Measurements from ENCODE around the gene WNT5A. TPM values are rescaled to one million over a fixed set of nuclear protein-coding genes. Genes with fewer than 3 reads are reported as not detected.

Gene WNT5A
- total RNA-seq, 3 donors from 2014 or later, result 7.0 to 54.7 (median 18.7) TPM

DNA sequence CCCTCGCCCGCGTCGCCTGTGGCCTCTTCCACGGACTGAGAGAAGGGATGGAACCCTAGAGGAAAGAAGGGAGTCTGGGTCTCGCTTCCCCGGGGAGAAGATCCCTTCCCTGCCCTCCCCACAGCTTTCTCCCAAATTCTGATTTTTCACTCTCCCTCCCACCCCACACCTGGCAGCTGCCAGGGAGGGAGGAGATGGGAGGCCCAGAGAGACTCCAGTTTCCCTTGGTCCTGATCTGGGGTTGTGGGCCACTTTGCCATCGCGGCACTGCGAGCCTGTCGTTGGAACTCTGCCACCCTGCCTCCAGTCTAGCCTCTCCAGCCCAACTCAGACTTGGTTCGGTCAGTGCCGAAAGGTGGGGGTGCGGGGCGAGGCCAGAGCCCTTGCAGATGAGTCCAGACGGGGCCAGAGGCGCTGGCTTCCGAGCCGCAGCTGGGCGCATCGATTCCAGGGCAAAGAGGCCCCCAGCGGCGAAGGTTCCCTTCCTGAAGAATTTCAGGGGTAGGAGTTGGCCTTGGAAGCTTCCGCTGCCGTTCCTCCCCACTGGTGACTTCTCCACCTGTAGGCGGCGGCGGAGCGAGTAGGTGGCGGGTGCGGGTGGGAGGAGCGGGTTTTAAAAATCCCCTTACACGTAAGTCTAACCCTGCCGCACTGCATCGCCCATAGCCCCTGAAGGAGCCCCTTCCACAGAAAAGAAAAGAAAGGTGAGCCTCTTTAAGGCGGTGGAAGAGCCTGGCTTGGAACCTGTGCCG lies 5.2 kb downstream of the WNT5A start:
- Histone ChIP-seq H3K4me3 (peak overlapping the region; percentile 24 to 64 (median 48)), H3K27ac (no peak overlapping the region), H3K36me3 (no peaks in the 10 kb centered on the region), H3K4me1 (no peaks in the 10 kb centered on the region), H3K27me3 (no peaks in the 10 kb centered on the region), H3K9me3 (no peaks in the 10 kb centered on the region)
- no peak for DNase-seq (ENCODE audit: low spot score in 2 of 2)
- TF ChIP-seq, protein P1, sequence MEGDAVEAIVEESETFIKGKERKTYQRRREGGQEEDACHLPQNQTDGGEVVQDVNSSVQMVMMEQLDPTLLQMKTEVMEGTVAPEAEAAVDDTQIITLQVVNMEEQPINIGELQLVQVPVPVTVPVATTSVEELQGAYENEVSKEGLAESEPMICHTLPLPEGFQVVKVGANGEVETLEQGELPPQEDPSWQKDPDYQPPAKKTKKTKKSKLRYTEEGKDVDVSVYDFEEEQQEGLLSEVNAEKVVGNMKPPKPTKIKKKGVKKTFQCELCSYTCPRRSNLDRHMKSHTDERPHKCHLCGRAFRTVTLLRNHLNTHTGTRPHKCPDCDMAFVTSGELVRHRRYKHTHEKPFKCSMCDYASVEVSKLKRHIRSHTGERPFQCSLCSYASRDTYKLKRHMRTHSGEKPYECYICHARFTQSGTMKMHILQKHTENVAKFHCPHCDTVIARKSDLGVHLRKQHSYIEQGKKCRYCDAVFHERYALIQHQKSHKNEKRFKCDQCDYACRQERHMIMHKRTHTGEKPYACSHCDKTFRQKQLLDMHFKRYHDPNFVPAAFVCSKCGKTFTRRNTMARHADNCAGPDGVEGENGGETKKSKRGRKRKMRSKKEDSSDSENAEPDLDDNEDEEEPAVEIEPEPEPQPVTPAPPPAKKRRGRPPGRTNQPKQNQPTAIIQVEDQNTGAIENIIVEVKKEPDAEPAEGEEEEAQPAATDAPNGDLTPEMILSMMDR (IDR thresholded peaks at IDR 0.05), result no peak
- no peak for TF ChIP-seq POLR2A (IDR thresholded peaks at IDR 0.05)
- no peak for TF ChIP-seq POLR2AphosphoS5 (IDR thresholded peaks at IDR 0.05)
- intact Hi-C loops (cut with DNase I; ENCODE audit: low total_unique reads), result no loop called here

DNA sequence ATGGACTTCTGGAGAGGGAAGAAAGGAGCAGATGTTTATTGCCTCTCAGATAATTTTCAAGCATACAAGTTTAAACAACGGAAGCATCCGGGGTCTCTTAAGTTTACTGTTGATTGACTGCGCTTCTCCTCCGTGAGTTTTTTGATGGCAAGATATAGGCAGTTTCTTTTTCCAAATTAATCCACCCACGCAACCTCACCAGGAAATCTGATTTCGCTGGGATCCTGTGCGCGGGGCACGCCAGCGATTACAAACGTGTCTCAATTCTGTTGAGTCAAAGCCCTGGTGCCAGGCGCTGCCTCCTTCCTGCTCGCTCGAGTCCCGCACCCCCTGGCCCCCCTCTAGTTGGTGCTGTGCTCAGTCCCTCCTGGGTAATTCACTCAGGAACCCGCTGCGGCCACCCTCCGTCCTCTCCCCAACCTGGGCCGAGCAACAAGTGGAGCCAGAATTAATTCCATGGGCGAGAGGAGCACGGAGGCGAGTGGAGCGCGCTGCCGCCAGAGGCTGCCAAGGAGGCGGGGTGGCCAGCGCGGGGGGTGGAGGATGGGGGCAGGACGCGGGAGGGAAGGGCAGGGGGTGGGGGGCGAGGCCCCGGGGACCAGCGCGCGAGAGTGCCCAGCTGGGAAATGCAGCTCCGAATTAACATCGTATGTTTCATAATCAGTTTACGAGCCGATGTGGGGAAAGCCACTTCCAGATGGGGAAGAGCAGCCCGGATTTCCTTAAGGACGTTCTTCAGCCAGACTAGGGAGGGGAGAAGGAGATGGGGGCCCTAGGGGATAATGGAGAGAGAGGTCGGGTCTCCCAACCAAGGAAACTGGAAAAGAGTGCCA lies 6.0 kb downstream of the WNT5A start:
- intact Hi-C loops (cut with DNase I; ENCODE audit: low total_unique reads), result no loop called here
- H3K4me1 ChIP-seq, result no peaks in the 10 kb centered on the region
- no peak overlapping the region for H3K27ac ChIP-seq
- H3K27me3 ChIP-seq, result no peaks in the 10 kb centered on the region
- H3K9me3 ChIP-seq, result no peaks in the 10 kb centered on the region
- DNase-seq (ENCODE audit: low spot score in 2 of 2), result no peak
- peak overlapping the region; percentile 24 to 64 (median 48) for H3K4me3 ChIP-seq
- TF ChIP-seq, protein P1 (IDR thresholded peaks at IDR 0.05), result no peak
- TF ChIP-seq POLR2AphosphoS5 (IDR thresholded peaks at IDR 0.05) (no peak), POLR2A (IDR thresholded peaks at IDR 0.05) (no peak)
- no peaks in the 10 kb centered on the region for H3K36me3 ChIP-seq

DNA sequence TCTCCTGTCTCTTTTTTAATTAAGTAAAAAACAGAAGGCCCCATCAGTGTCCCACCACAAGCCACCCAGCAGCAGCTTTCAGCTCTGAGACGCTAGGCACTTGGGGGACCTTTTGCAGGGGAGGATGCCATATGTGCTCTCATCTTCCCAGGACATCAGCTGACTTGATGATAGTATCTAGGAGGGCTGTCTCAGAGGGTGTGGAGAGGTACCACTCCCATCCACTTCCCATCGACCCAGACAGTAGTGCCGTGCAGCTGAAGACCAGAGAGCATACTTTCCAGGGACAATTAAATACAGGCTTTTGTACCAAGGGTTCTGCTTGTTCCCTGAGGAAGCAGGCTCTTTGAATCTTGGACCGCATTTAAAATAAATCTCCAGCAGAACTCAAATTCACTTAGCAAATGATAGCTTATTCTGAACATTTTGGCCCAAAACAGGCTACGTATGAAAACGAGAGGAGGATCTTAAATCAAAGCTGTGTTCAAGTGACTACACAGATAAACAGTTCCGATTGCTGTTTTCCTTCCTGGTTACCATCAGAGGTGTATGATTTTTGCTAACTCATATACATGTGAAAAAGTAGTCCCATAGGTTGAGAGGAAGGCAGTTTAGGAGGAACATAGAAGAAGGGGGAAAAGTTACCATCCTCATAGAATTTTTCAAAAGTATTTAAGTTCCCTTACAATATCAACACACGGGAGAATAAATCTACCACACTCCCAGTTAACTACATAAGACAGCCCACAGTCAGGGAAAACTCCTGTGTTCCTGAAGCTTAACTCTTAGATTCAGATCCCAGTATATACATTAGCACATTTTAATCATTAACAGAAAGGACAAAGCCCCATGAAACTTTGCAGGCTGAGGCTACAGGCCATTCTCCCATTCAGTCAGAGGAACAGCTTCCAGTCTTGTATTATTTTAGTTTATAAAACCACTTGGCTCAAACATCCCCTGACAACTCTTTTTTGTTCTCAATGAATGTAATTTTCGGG lies 9.5 kb downstream of the WNT5A start:
- DNase-seq (ENCODE audit: low spot score in 2 of 2), result no peak
- TF ChIP-seq POLR2AphosphoS5 (IDR thresholded peaks at IDR 0.05) (no peak), POLR2A (IDR thresholded peaks at IDR 0.05) (no peak)
- TF ChIP-seq, protein P1 (IDR thresholded peaks at IDR 0.05), result no peak
- H3K9me3 ChIP-seq, result no peaks in the 10 kb centered on the region
- H3K27ac ChIP-seq, result no peak overlapping the region
- H3K4me1 ChIP-seq, result no peaks in the 10 kb centered on the region
- no peaks in the 10 kb centered on the region for H3K27me3 ChIP-seq
- no peaks in the 10 kb centered on the region for H3K36me3 ChIP-seq
- H3K4me3 ChIP-seq, result no peak overlapping the region
- intact Hi-C loops (cut with DNase I; ENCODE audit: low total_unique reads), result no loop called here

DNA sequence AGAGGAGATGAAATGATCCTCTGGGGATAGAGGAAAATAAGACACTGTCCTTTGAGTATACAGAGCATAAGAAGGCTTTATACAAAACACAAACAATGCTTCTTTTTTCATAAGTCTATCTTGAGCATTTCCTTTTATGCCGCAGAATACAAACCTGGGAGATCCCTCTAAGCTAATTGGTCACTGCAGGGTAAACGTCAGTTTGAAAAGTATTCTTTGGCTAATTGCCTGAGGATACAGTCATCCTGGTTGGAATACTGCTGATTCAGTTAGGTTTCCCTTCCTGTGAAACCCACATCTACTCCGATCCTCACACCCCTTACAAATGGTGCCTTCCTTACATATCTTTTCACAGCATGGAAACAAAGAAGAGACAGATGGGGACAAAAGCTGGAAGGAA lies 10.6 kb downstream of the WNT5A start:
- H3K4me1 ChIP-seq, result no peaks in the 10 kb centered on the region
- DNase-seq (ENCODE audit: low spot score in 2 of 2), result no peak
- TF ChIP-seq POLR2A (IDR thresholded peaks at IDR 0.05), result no peak
- no peak for TF ChIP-seq POLR2AphosphoS5 (IDR thresholded peaks at IDR 0.05)
- TF ChIP-seq, protein P1 (IDR thresholded peaks at IDR 0.05), result no peak
- H3K9me3 ChIP-seq, result no peaks in the 10 kb centered on the region
- H3K27ac ChIP-seq, result no peak overlapping the region
- no peaks in the 10 kb centered on the region for H3K36me3 ChIP-seq
- H3K4me3 ChIP-seq, result no peak overlapping the region
- intact Hi-C loops (cut with DNase I; ENCODE audit: low total_unique reads), result no loop called here
- no peaks in the 10 kb centered on the region for H3K27me3 ChIP-seq
